ENCODE data around the gene PLCH1. TPM values are rescaled to one million over a fixed set of nuclear protein-coding genes. Genes with fewer than 3 reads are reported as not detected.

PLCH1 gene
- total RNA-seq, 1 donor from 2014 or later, result 1.3 TPM

- no peak for DNase-seq (ENCODE audit: low spot score in 2 of 2, unreplicated experiment in 2 of 2)
- H3K27me3 Mint-ChIP-seq (ENCODE audit: low read depth), result no peaks in the 10 kb centered on the region
- TF ChIP-seq CTCF (IDR thresholded peaks at IDR 0.05; ENCODE audit: unreplicated experiment), result no peak
- no peak overlapping the region for H3K4me3 Mint-ChIP-seq
- H3K36me3 Mint-ChIP-seq, result no peaks in the 10 kb centered on the region
- H3K27ac Mint-ChIP-seq, result no peak overlapping the region
- H3K4me1 Mint-ChIP-seq, result peaks cover 3% of the 10 kb centered on the region
- no peaks in the 10 kb centered on the region for H3K9me3 Mint-ChIP-seq
Observed at GRCh38 chr3:155661760-155662159, 83.1 kb downstream of the PLCH1 start.

GRCh38 chr3:155661042-155661441 lies 83.8 kb downstream of the PLCH1 start:
- H3K27ac Mint-ChIP-seq, result no peak overlapping the region
- H3K27me3 Mint-ChIP-seq (ENCODE audit: low read depth), result no peaks in the 10 kb centered on the region
- H3K4me3 Mint-ChIP-seq, result no peak overlapping the region
- DNase-seq (ENCODE audit: low spot score in 2 of 2, unreplicated experiment in 2 of 2), result no peak
- H3K4me1 Mint-ChIP-seq, result peaks cover 3% of the 10 kb centered on the region
- no peaks in the 10 kb centered on the region for H3K9me3 Mint-ChIP-seq
- no peak for TF ChIP-seq CTCF (IDR thresholded peaks at IDR 0.05; ENCODE audit: unreplicated experiment)
- no peaks in the 10 kb centered on the region for H3K36me3 Mint-ChIP-seq

GRCh38 chr3:155658671-155659261 lies 86.1 kb downstream of the PLCH1 start:
- Mint-ChIP-seq H3K9me3 (no peaks in the 10 kb centered on the region), H3K27ac (no peak overlapping the region), H3K4me3 (no peak overlapping the region), H3K4me1 (no peaks in the 10 kb centered on the region), H3K27me3 (ENCODE audit: low read depth) (no peaks in the 10 kb centered on the region), H3K36me3 (no peaks in the 10 kb centered on the region)
- no peak for TF ChIP-seq CTCF (IDR thresholded peaks at IDR 0.05; ENCODE audit: unreplicated experiment)
- no peak for DNase-seq (ENCODE audit: low spot score in 2 of 2, unreplicated experiment in 2 of 2)

GRCh38 chr3:155658006-155658405 lies 86.9 kb downstream of the PLCH1 start:
- no peak for DNase-seq (ENCODE audit: low spot score in 2 of 2, unreplicated experiment in 2 of 2)
- H3K27me3 Mint-ChIP-seq (ENCODE audit: low read depth), result no peaks in the 10 kb centered on the region
- no peaks in the 10 kb centered on the region for H3K36me3 Mint-ChIP-seq
- H3K9me3 Mint-ChIP-seq, result no peaks in the 10 kb centered on the region
- no peak overlapping the region for H3K27ac Mint-ChIP-seq
- TF ChIP-seq CTCF (IDR thresholded peaks at IDR 0.05; ENCODE audit: unreplicated experiment), result no peak
- no peak overlapping the region for H3K4me3 Mint-ChIP-seq
- H3K4me1 Mint-ChIP-seq, result no peaks in the 10 kb centered on the region

GRCh38 chr3:155657161-155657560 lies 87.7 kb downstream of the PLCH1 start:
- Mint-ChIP-seq H3K4me1 (no peaks in the 10 kb centered on the region), H3K27me3 (ENCODE audit: low read depth) (no peaks in the 10 kb centered on the region), H3K27ac (no peak overlapping the region), H3K9me3 (no peaks in the 10 kb centered on the region), H3K36me3 (no peaks in the 10 kb centered on the region), H3K4me3 (no peak overlapping the region)
- no peak for DNase-seq (ENCODE audit: low spot score in 2 of 2, unreplicated experiment in 2 of 2)
- no peak for TF ChIP-seq CTCF (IDR thresholded peaks at IDR 0.05; ENCODE audit: unreplicated experiment)

GRCh38 chr3:155656466-155656865 lies 88.4 kb downstream of the PLCH1 start:
- no peak overlapping the region for H3K4me3 Mint-ChIP-seq
- H3K9me3 Mint-ChIP-seq, result no peaks in the 10 kb centered on the region
- H3K4me1 Mint-ChIP-seq, result no peaks in the 10 kb centered on the region
- no peaks in the 10 kb centered on the region for H3K36me3 Mint-ChIP-seq
- no peak overlapping the region for H3K27ac Mint-ChIP-seq
- no peaks in the 10 kb centered on the region for H3K27me3 Mint-ChIP-seq (ENCODE audit: low read depth)
- DNase-seq (ENCODE audit: low spot score in 2 of 2, unreplicated experiment in 2 of 2), result no peak
- no peak for TF ChIP-seq CTCF (IDR thresholded peaks at IDR 0.05; ENCODE audit: unreplicated experiment)

Data from mesothelial cell of epicardium (in vitro differentiated cells).